Measurements from ENCODE around the gene GSX1.

- TF ChIP-seq CTCF (IDR thresholded peaks at IDR 0.05; ENCODE audit: low read depth, low read length, poor library complexity, severe bottlenecking), result no peak
- no peak for TF ChIP-seq EZH2phosphoT487 (IDR thresholded peaks at IDR 0.05; ENCODE audit: borderline replicate concordance, low read length)
Observed at GRCh38 chr13:27775943-27776342, 16.3 kb upstream of the GSX1 start.

Measured in DOHH2 (cell line).